HG03460 (cell line): ENCODE results near the gene KDM2B.

Source experiments
- ATAC-seq: cut with Tn5 transposase; IDR thresholded peaks from one replicate; pipeline ENCODE4 v1.9.1; 2021; ENCODE audit not compliant: unreplicated experiment

The KDM2B gene

DNA sequence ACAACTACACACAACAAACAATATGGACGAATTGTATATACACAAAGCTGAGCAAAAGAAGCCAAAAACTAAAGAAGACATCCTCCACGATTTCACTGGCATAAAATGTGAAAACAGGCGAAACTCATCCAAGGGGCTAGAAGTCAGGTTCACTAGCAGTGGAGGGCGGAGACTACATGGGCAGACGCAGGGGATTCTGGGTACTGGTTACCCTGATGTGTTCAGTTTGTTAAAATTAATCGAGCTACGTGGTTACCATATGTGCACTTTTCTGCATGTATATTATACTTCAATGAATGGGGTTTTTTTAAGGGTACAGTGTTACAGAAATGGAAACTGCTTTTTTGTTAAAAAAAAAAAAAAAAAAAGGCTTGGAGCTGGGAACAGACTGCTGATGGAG, 12.3 kb downstream of the KDM2B start:
- no peak for ATAC-seq

- ATAC-seq = no peak
Measured at GRCh38 chr12:121565076-121565475, 15.7 kb downstream of the KDM2B start.

DNA sequence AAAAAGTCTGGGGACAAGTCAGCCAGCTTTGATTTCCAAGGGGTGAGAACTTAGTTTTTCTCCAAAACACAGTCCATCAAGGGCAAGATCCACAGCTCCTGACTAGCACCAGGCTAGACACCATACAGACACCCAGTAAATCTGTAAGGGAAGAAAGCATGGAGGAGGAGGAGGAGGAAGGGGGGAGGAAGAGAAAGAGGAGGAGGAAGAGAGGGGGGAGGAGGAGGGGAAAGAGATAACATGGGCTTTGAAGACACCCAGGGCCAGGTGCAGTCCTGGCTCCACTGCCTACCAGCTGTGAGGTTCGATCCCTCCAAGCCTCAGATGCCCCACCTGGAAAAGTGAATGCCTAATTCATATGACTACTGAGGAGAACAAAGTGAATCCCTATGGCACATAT, 18.3 kb downstream of the KDM2B start:
- ATAC-seq = no peak

GRCh38 chr12:121561009-121561395, 19.8 kb downstream of the KDM2B start:
- no peak for ATAC-seq

- ATAC-seq = no peak
Measured at GRCh38 chr12:121560392-121561008, 20.3 kb downstream of the KDM2B start.

DNA sequence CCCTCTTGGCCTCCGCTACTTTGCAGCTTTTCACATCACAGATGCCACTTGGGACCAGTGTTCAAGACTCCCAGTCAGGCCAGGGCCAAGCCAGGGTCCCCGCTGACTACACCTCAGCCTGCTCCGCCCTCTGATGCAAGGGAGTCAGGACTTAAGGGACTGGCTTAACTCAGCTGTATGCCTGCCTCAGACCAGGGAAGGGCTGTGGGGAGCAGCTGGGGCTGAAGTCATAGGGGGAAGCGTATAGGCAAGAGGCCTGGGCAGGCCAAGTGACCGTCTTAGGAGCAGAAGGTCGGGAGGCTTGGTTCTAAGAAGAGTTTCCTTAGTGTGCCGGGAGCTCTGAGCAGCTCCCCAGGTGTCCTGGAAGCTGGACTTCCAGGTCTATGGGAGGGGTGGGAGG, 21.9 kb downstream of the KDM2B start:
- ATAC-seq = no peak

DNA sequence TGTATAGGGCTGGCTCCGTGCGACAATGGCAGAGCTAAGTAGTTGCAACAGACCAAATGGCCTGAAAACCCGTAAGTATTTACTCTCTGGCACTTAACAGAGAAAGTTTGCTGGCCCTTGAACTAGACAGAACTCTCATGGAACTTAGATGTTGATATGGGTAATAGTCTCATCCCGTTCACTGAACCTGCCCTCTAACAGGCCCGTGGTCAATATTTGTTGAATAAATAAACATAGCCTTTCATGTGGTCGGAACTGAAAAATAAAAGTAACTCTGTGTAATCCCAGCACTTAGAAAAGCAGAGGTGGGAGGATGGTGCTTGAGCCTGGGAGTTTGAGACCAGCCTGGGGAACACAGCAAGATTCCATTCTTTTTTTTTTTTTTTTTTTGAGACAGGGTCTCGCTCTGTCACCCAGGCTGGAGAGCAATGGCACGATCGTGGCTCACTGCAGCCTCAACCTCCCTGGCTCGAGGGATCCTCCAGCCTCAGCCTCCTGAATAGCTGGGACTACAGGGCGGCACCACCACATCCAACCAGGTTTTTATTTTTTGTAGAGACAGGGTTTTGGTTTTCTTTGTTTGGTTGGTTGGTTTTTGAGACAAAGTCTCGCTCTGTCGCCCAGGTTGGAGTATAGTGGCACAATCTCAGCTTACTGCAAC, 29.7 kb downstream of the KDM2B start:
- ATAC-seq = no peak

DNA sequence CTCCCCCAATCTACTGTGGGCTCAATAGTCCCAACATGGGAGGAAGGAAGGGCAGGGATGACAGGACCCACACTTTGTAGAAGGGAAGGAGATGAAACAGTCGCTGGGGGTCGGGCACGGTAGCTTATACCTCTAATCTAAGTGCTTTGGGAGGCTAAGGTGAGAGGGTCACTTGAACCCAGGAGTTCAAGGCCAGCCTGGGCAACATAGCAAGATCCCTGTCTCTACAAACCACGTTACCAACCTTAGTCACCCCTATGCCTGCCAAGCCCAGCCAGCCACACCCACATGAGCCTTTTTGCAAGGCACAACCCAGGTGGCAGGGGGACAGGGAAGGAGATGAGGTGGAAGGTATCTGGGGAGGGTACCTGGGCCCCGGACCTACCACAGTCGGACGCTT, 31.7 kb downstream of the KDM2B start:
- no peak for ATAC-seq

DNA sequence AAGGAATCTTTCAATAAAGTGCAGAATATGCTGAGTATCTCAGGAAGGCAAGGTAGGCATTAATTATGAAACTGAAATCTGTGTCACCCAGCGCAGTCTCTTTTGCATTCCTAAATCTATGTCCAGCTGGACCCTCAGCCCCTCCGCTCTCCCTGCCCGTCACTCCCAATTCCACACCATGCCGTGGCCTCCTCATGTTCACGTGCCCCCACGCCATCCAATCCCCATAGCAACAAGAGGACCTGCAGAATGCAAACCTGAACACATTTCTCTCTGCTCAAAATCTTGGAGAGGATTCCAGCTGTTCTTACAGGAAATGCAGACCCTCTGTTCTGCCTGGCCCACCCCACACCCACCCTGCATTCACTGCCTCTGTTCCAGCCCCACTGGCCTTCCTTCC, 35.3 kb downstream of the KDM2B start:
- ATAC-seq = no peak

- ATAC-seq = no peak
Measured at GRCh38 chr12:121543786-121544185, 37.0 kb downstream of the KDM2B start.

DNA sequence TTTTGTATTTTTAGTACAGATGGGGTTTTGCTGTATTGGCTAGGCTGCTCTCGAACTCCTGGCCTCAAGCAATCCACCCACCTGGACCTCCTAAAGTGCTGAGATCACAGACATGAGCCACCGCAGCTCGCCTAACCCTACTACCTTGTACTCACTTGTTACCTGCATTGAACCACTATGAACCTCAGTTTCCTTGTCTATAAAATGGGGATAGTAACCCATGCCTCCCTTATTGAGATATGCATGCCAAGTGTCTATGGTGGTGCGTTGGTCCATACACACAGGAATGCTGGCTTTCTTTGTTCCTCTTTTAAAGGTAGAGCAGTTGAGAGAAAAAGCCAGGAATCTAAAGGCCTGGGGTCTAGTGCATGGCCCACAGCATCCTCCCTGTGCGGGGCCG, 40.9 kb downstream of the KDM2B start:
- no peak for ATAC-seq

DNA sequence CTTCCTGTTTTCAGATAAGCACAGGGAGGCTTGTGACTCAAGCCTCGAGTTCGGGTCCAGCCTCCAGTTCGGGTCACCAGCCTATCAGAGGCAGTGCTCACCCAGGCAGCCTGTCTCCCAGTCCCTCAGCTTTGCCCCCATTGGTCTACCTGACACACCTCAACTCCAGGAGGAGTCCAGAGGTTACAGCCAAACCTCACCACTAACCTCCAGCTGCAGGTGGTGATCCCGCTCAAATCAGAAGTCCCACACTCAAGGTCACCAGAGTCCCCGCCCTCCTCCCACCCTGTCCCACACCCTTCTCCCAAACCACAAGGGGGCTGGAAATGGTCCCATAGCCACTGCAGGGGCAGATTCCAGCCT, 42.1 kb downstream of the KDM2B start:
- no peak for ATAC-seq

DNA sequence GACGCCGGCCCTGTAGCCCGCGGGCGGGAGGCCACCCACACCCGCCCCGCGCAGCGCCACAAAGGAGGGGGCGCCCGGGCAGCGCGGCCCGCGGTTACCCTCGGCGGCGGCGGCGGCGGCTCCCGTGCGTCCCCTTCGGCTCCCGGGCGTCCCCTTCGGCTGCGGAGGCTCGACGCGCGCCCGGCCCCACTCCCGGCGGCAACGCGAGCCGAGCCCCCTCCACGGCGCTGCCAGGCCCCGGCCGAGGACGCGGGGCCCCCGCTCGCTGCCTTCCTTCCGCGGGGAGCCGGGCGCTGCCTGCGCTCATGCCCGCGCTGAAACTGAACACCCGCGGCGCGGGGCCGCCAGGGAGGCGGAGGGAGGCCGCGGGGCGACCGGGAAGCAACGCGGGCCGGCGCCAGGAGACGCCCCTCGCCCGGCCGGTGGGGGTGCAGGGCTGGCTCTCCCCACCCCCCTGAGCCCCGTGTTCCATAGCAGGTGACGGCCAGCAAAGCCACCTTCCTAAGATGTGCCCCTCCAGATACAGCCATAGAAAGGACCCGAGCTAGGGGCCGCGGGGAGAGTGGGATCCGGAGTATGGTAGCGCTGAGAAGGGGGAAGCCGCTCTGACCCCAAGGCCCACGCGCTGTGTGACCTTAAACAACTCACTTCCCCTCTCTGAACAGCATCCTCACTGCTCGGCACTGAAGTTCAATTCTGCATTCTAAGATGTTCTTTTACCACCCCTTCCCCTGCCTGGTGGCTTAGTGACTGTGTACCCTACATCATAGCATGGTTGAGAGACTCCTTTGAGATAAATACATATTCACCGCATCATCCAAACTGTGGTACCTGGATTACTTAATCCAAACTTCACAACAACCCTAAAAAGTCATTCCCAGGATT, 42.8 kb downstream of the KDM2B start:
- peak; percentile 13 for ATAC-seq

DNA sequence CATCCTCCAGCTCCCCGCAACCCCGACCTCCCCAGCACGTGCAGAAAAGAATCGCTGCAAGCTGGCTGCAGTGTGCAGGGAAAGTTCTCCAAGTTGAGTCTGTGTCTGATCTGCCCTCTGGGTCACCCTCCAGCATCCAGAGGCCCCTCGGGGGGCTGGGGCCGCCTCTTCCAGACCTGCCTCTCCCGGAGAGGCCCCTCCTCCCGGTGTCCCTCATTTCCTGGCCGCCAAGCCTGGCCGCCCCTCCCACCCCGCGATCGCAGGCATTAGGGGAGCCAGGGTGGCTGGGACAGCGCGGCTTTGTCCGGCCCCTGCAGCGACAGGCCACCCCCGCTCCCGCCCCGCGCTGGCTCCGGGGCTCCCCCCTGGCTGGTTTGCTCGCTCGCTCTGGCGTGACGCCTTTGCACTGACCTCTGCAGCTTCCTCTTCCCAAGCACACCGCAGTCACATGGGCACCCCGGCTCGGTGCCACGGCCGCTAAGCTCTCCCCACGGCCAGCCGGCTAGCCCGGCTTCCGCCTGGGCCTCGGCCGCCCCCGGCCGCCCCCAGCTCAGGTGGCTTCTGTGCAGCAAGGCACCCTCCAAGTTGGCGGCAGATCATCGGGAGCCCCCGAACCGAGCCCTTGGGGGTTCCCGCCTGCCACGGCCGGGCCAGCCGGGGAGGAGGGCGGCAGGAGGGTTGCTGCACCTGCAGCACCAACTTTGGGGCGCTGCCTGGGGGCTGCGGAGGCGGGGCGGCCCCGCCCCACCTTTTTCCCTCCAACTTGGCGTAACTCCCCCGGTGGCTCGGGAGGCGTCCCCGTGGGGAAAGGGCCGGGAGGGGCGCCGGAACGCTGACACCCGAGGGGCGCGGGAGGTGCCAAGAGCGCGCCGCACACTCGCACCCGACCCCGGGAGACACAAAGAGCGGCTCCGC, 43.7 kb downstream of the KDM2B start:
- peak; percentile 65 for ATAC-seq

- peak; percentile 47 for ATAC-seq
Measured at GRCh38 chr12:121536054-121536898, 44.5 kb downstream of the KDM2B start.

DNA sequence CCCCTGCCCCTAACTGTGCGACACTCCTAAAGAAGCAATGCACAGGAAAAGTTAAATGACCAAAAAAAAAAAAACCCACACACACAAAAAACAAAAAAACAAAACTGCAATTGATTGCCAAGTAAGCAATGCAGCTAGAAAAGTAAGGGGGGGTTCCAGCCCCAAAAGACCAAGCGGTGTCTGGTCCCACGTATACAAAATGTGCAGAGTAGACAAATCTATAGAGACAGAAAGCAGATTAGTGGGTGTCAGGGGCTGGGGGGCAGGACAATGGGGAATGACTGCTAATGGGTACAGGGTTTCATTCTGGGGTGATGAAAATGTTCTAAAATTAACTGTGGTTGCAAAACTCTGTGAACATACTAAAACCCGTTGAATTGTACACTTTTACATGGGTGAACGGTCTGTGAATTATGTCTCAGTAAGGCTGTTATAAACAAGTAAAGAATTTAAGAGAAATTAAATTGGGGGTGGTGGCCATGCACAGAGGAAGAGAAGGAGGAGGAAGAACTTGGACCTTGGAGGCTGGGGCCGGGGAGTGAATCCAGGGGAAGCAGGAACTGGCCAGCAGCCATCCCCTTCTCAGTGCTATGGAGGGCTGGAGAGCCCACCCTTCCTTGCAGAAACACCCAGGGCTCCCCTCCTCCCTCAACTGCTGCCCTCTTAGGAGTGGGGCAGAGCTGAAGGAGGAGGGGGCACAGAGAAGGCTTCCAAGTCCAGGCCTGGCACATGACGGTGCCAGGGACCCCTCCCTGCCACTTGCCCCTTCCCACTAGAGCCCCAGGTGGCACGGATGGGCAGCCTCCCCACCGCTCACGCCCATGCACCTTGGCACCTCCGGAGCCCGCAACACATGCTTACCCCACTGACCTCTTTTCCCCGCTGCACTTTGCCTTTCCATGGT, 45.4 kb downstream of the KDM2B start:
- no peak for ATAC-seq

DNA sequence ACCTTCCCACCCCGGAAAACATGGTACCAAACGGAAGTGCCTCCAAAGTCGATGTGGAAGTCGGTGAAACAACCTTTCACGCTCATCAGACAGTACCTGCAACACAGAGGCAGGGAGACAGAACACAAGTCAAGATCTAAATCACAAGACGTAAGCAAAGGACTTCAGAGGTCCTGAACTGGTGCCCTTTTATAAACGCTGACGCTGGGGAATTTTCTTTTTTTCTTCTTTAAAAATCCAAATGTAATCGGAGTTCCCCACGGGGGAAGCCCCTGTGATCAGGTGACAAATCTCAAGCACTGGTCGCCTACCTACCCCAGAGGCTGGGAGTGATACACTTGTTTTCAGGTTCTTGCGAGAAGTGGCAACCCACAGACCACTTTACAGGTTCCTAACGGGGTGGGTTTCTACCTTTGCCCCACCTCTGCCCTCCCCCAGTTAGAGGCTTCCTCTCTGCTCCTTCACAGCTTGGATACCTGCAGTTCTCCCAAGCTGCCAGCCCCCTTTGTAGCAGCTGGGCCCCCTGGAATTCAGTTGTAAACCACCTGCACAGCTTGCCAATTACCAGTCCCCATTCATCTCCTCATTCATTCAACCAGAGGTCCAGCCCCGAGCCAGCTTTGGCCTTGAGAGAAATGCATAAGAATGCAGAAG, 46.2 kb downstream of the KDM2B start:
- ATAC-seq = no peak

- ATAC-seq = no peak
Measured at GRCh38 chr12:121533394-121534090, 47.3 kb downstream of the KDM2B start.
